ENCODE results near the gene EGFLAM. TPM values are rescaled to one million over a fixed set of nuclear protein-coding genes. Genes with fewer than 3 reads are reported as not detected.

EGFLAM gene
- total RNA-seq, 1 donor from 2014 or later, result 0.68 TPM

- no peak for ATAC-seq
Observed at GRCh38 chr5:38478166-38478565, 219.8 kb downstream of the EGFLAM start.

- ATAC-seq, result no peak
Observed at GRCh38 chr5:38478878-38479277, 220.5 kb downstream of the EGFLAM start.

DNA sequence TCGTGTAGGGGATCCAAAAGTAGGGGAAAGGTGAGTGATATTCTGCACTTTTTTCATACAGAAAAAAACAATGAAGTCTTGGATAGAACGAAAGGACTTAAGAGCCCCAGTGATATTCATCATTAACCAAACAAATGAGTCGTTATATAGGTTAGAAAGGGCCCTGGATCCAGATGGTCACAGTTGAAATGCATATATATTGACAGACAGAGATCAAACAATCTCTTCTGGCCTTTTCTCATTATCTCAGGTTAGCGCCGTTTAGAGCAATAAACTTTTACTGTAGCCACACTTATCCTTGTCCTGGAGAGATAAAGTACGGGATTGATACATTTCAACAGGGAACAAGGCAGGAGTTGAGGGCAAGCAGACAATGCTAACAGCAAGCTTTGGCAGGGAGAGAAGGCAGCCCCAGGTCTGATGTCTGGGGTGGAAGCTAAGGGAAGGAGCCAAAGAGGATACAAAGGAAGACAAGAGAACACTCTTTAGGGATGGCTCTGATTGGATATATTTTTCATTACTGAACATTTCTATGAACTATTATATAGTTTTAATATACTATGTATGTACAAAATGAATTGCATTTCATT lies 221.1 kb downstream of the EGFLAM start:
- ATAC-seq, result no peak

DNA sequence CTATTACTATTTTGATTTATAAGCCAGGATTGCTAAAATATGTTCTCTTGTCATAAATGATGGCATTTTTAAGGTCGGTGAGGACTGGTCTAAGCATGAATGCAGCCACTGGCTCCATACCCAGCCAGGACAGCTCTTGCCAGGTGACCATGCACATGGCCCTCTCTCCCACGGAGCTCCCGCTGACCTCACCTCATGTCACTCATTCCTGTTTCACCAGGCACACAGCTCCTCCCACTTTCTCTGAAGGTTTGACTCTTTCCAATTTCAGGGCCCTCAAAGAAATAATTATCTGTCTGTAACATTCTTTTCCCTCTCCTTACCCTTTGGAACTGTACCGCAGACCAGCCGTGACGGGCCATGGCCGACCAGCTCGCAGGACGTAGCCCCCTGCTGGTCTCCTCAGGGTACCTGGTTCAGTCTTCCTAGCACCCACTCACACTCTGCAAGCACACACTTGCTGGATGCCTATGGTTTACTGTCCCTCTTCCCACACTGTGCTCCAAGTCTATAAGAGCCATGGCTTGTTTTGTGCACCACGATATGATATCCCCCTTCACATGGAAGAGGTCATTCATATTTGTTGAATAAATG lies 225.5 kb downstream of the EGFLAM start:
- ATAC-seq, result no peak

DNA sequence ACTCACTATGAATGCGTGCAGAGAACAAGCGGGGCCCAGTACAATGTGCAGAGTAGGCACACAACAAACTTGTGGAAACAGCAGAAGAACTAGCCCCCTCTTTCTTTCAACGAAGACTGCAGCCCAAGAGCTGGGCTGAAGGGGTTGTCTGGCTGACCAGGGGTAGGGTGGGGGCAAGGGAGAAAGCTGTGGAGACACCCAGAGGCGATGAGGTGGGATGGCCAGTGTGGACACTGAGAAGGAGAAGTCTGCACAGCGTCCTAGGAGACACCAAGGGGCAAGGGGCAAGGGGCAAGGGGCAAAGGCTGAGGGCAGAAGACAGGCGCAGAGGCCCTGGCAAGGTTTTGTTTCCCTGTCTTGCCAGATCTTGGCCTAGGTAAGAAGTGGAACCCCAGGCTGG lies 235.8 kb downstream of the EGFLAM start:
- no peak for ATAC-seq

DNA sequence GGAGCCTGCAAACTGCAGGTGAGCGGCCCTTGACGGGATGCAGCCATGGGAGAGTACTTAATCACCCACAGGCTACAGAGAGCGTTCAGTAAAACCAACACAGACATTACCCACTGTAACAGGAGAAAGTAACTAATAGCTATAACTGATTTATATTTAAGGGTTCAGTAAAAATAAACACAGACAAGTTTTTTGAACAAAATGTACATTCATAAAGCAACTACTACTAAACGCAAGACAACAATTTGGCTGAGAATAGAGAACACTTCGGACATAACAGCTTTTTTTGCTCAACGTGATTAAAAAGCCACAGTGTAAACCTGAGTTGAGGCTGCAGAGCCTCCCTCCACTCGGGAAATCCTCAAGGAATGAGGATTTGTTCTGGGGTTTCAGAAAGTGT lies 236.4 kb downstream of the EGFLAM start:
- ATAC-seq, result no peak

DNA sequence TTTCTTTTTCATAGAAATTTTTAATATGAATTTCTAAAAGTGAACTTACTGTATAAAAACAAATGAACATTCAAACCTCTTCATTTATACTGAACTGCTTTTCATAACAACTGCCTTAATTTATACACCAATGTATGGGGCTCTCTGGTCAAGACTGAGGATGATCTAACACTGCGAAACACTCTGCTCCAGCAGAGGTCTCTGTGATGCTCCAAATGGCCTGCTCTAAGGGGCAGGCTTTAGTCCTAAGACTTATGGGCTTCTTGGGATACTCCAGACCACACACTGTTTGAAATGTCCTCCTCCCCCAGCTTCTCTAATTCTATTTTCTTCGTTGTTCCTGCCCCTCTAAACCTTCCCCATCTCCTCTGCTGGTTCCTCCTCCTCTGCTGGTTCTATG lies 239.6 kb downstream of the EGFLAM start:
- no peak for ATAC-seq

- no peak for ATAC-seq
Observed at GRCh38 chr5:38500573-38501260, 242.4 kb downstream of the EGFLAM start.

DNA sequence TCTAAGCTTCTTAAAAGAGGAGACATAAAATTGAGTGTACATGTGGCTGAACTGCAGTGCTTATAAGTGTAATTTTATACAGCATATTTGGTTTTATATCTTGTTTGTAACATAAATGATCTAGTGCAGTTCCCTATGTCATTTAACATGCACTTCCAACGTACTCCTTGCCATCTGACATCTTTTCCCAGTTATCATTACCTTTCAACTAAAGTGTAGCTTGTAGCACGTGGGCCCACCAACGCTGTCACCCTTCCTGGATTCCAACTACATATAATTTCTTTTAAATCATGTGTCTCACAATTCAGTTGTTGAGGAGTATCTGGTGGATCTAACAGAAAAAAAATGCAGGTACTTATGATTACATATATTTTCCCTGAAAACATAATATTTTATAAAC lies 247.9 kb downstream of the EGFLAM start:
- no peak for ATAC-seq

DNA sequence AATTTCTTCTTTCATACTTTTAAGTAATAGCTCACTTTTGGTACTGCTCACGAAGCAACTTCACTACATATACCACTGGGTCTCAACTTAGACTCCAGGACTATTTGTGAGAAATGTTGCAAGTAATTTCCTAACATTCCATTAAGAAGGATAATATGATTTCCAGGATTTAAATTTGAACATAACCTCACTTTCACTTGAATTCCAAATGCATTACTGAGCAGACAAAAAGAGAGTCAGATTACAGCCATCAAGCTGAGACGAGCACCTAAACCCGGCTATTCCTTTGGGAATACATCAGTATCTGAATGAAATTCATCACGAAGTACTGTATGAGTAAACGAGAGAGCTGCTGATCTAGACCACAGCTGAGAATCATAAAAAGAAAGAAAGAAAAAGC lies 250.8 kb downstream of the EGFLAM start:
- no peak for ATAC-seq

Measured in esophagus mucosa (tissue), 1 donor.